Stomach smooth muscle (tissue), 2 donors: ENCODE measurements around the gene MAPK13.
"Not testable (repeated sequence)": the region's sequence is repeated elsewhere in the genome, so short reads cannot be mapped to it uniquely, and the experiment has no call there.

Source experiments
- H3K27ac ChIP-seq: one replicate; pipeline ENCODE4 v1.7.0; 2013; ENCODE audit warnings: mild to moderate bottlenecking, low read length, inconsistent platforms
- H3K27me3 ChIP-seq, 2 donors: one replicate each; pipeline ENCODE4 v1.7.0; 2013; ENCODE audit warnings: low read length in 2 of 2; ENCODE audit not compliant: insufficient read depth in 2 of 2, control insufficient read depth in 1 of 2
- H3K36me3 ChIP-seq, 2 donors: one replicate each; pipeline ENCODE4 v1.7.0; 2013; ENCODE audit warnings: low read length in 2 of 2; ENCODE audit not compliant: control insufficient read depth in 2 of 2, insufficient read depth in 2 of 2
- H3K4me1 ChIP-seq: one replicate; pipeline ENCODE4 v1.7.0; 2013; ENCODE audit warnings: low read length; ENCODE audit not compliant: control insufficient read depth, insufficient read depth
- H3K4me3 ChIP-seq, 2 donors: one replicate each; pipeline ENCODE4 v1.7.0; 2013; ENCODE audit warnings: low read length in 2 of 2
- H3K9ac ChIP-seq, 2 donors: one replicate each; pipeline ENCODE4 v1.7.0; 2013; ENCODE audit warnings: low read length in 2 of 2, mild to moderate bottlenecking in 1 of 2
- H3K9me3 ChIP-seq, 2 donors: one replicate each; pipeline ENCODE4 v1.7.0; 2013; ENCODE audit warnings: low read length in 2 of 2; ENCODE audit not compliant: control insufficient read depth in 2 of 2
- donor health status: healthy.
- donor health status: Pancreatic carcinoma.

Gene MAPK13

DNA sequence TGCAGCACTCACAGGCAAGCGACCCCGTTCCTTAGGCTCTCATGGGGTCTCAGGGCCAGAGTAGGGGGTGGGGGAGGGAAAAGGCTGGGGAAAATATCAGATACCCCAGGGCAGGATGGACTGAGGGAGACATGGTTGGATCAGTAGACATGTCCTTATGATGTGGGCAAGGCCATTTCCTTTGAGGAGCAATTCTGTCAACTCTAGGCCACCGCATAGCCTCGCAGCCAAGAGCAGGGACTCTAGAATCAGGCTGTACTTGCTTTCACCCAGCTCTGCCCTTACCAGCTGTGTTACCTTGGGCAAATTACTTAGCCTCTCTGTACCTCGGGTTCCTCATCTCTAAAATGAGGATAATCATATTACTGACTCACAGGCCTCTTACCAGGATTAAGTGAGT is 2.2 kb upstream of the MAPK13 start:
- Histone ChIP-seq H3K4me1 (peaks cover 19% of the 10 kb centered on the region), H3K27me3 (peaks cover 11 to 13% of the 10 kb centered on the region in 2 donors), H3K4me3 (no peak overlapping the region), H3K9ac (no peak overlapping the region), H3K36me3 (no peaks in the 10 kb centered on the region), H3K27ac (no peak overlapping the region), H3K9me3 (no peaks in the 10 kb centered on the region)

- H3K4me3 ChIP-seq = no peak overlapping the region
- peaks cover 11 to 15% of the 10 kb centered on the region in 2 donors for H3K27me3 ChIP-seq
- peaks cover 16% of the 10 kb centered on the region for H3K4me1 ChIP-seq
- H3K9ac ChIP-seq = no peak overlapping the region
- H3K9me3 ChIP-seq = no peaks in the 10 kb centered on the region
- no peaks in the 10 kb centered on the region for H3K36me3 ChIP-seq
- no peak overlapping the region for H3K27ac ChIP-seq
Measured at GRCh38 chr6:36128793-36129192, 1.5 kb upstream of the MAPK13 start.

DNA sequence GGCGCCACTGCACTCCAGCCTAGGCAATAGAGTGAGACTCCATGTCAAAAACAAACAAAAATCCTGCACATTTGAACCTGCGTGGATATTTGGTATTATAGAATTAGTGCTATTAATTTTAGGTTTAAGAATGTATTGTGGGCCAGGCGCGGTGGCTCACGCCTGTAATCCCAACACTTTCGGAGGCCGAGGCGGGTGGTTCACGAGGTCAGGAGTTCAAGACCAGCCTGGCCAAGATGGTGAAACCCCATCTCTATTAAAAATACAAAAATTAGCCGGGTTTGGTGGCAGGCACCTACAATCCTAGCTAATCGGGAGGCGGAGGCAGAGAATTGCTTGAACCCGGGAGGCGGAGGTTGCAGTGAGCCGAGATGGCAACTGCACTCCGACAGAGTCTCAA is 979 bp upstream of the MAPK13 start:
- not testable (repeated sequence) for H3K9ac ChIP-seq, H3K27ac ChIP-seq, H3K4me3 ChIP-seq, H3K36me3 ChIP-seq, H3K9me3 ChIP-seq
- H3K4me1 ChIP-seq = peaks cover 15% of the 10 kb centered on the region
- peaks cover 11 to 15% of the 10 kb centered on the region in 2 donors for H3K27me3 ChIP-seq

GRCh38 chr6:36130667-36131510 is 576 bp downstream of the MAPK13 start:
- Histone ChIP-seq H3K36me3 (no peaks in the 10 kb centered on the region), H3K4me1 (peaks cover 13% of the 10 kb centered on the region), H3K9me3 (no peaks in the 10 kb centered on the region), H3K4me3 (peak overlapping the region; percentile 43 to 66), H3K27me3 (peaks cover 11 to 15% of the 10 kb centered on the region in 2 donors), H3K27ac (no peak overlapping the region), H3K9ac (no peak overlapping the region)

GRCh38 chr6:36131511-36132245 is 1.4 kb downstream of the MAPK13 start:
- Histone ChIP-seq H3K27ac (no peak overlapping the region), H3K27me3 (peaks cover 11 to 15% of the 10 kb centered on the region in 2 donors), H3K36me3 (peaks cover 0 to under 1% of the 10 kb centered on the region in 2 donors), H3K9ac (no peak overlapping the region), H3K9me3 (no peaks in the 10 kb centered on the region), H3K4me3 (peak overlapping the region in 1 of 2 donors; percentile 44), H3K4me1 (peaks cover 13% of the 10 kb centered on the region)

- H3K9ac ChIP-seq = no peak overlapping the region
- H3K36me3 ChIP-seq = peaks cover 0 to 2% of the 10 kb centered on the region in 2 donors
- H3K27ac ChIP-seq = no peak overlapping the region
- H3K4me1 ChIP-seq = peaks cover 13% of the 10 kb centered on the region
- H3K27me3 ChIP-seq = peaks cover 11 to 15% of the 10 kb centered on the region in 2 donors
- H3K9me3 ChIP-seq = no peaks in the 10 kb centered on the region
- H3K4me3 ChIP-seq = no peak overlapping the region
Measured at GRCh38 chr6:36132246-36132895, 2.1 kb downstream of the MAPK13 start.

GRCh38 chr6:36133148-36133547 is 2.8 kb downstream of the MAPK13 start:
- Histone ChIP-seq H3K9me3 (no peaks in the 10 kb centered on the region), H3K9ac (no peak overlapping the region), H3K27me3 (peaks cover 11 to 15% of the 10 kb centered on the region in 2 donors), H3K4me3 (no peak overlapping the region), H3K4me1 (peaks cover 13% of the 10 kb centered on the region), H3K36me3 (peaks cover 0 to 2% of the 10 kb centered on the region in 2 donors), H3K27ac (no peak overlapping the region)

DNA sequence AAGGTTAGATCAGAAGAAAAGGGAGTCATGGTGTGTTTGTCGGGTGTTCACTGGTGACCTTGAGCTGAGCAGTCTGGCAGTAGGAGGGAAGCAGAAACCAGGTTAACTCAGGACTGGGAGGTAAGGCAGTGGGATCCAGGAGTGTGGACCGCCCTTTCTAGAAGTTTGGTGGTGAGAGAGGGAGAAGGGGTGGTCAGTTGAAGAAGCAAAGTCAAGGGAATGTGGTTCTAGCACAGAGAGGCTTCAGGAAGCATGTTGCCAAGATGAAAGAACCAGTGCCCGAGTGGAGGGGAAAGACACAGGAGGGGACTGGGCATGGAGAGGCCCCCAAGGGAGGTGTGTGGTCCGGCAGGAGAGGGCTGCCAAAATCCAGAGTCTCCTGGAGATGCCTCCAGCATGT is 3.6 kb downstream of the MAPK13 start:
- no peaks in the 10 kb centered on the region for H3K9me3 ChIP-seq
- H3K27me3 ChIP-seq = peaks cover 7 to 11% of the 10 kb centered on the region in 2 donors
- H3K4me1 ChIP-seq = peaks cover 13% of the 10 kb centered on the region
- H3K9ac ChIP-seq = no peak overlapping the region
- no peak overlapping the region for H3K4me3 ChIP-seq
- peaks cover 0 to 2% of the 10 kb centered on the region in 2 donors for H3K36me3 ChIP-seq
- H3K27ac ChIP-seq = no peak overlapping the region

GRCh38 chr6:36135053-36135731 is 4.9 kb downstream of the MAPK13 start:
- Histone ChIP-seq H3K9me3 (no peaks in the 10 kb centered on the region), H3K9ac (no peak overlapping the region), H3K4me3 (no peak overlapping the region), H3K4me1 (peaks cover 13% of the 10 kb centered on the region), H3K27ac (no peak overlapping the region), H3K36me3 (peaks cover 0 to 2% of the 10 kb centered on the region in 2 donors), H3K27me3 (peaks cover 5 to 8% of the 10 kb centered on the region in 2 donors)

- Histone ChIP-seq H3K4me3 (no peak overlapping the region), H3K9me3 (no peaks in the 10 kb centered on the region), H3K27me3 (peaks cover 1 to 7% of the 10 kb centered on the region in 2 donors), H3K36me3 (peaks cover 0 to 2% of the 10 kb centered on the region in 2 donors), H3K27ac (no peak overlapping the region), H3K9ac (no peak overlapping the region), H3K4me1 (peaks cover 8% of the 10 kb centered on the region)
Measured at GRCh38 chr6:36136034-36136433, 5.7 kb downstream of the MAPK13 start.
